GM12891 (cell line): Measurements from ENCODE around the gene AIG1.

Experiments used
- POLR2A ChIP-seq: IDR thresholded peaks from 2 replicates; pipeline ENCODE4 v1.6.1; 2011; ENCODE audit warnings: low read depth, low read length, control low read depth
- SPI1 ChIP-seq: IDR thresholded peaks from 2 replicates; pipeline ENCODE4 v1.6.1; 2011; ENCODE audit warnings: low read depth, low read length, control low read depth

GRCh38 chr6:143018955-143019354, 41.7 kb upstream of the AIG1 start:
- no peak for TF ChIP-seq POLR2A
- TF ChIP-seq SPI1: no peak
